ENCODE results near the gene METAP1D.
A peak's percentile ranks its signal among the peaks of the same experiment; 100 is the strongest.
"Not testable (repeated sequence)": the region's sequence is repeated elsewhere in the genome, so short reads cannot be mapped to it uniquely, and the experiment has no call there.

The METAP1D gene

GRCh38 chr2:172048508-172049503 is 49.1 kb downstream of the METAP1D start:
- ATAC-seq (no peak), DNase-seq (no peak)

- no peak for ATAC-seq
- DNase-seq: no peak
Observed at GRCh38 chr2:172049567-172050120, 49.9 kb downstream of the METAP1D start.

- DNase-seq: no peak
- no peak for ATAC-seq
Observed at GRCh38 chr2:172050479-172051125, 50.8 kb downstream of the METAP1D start.

- DNase-seq (no peak), ATAC-seq (peak; percentile 32)
Observed at GRCh38 chr2:172052000-172052983, 52.5 kb downstream of the METAP1D start.

GRCh38 chr2:172053486-172053885 is 53.7 kb downstream of the METAP1D start:
- DNase-seq (no peak), ATAC-seq (no peak)

GRCh38 chr2:172056293-172056692 is 56.5 kb downstream of the METAP1D start:
- no peak for ATAC-seq
- no peak for DNase-seq

- ATAC-seq (no peak), DNase-seq (no peak)
Observed at GRCh38 chr2:172058660-172059059, 58.9 kb downstream of the METAP1D start.

- ATAC-seq, DNase-seq: not testable (repeated sequence)
Observed at GRCh38 chr2:172060118-172060517, 60.4 kb downstream of the METAP1D start.

- no peak for DNase-seq
- ATAC-seq: no peak
Observed at GRCh38 chr2:172062402-172063004, 62.8 kb downstream of the METAP1D start.

GRCh38 chr2:172063446-172063845 is 63.7 kb downstream of the METAP1D start:
- DNase-seq (no peak), ATAC-seq (no peak)

- DNase-seq: no peak
Observed at GRCh38 chr2:172065111-172065510, 65.4 kb downstream of the METAP1D start.

GRCh38 chr2:172066394-172066886 is 66.7 kb downstream of the METAP1D start:
- DNase-seq (no peak), ATAC-seq (no peak)

More at GRCh38 chr2:172065111-172065510, 65.4 kb downstream of the METAP1D start:
- ATAC-seq: no peak

GRCh38 chr2:172067905-172068304 is 68.2 kb downstream of the METAP1D start:
- not testable (repeated sequence) for DNase-seq, ATAC-seq

GRCh38 chr2:172070936-172071335 is 71.2 kb downstream of the METAP1D start:
- no peak for DNase-seq
- ATAC-seq: no peak

GRCh38 chr2:172072303-172072702 is 72.5 kb downstream of the METAP1D start:
- no peak for ATAC-seq

GRCh38 chr2:172072706-172073105 is 73.0 kb downstream of the METAP1D start:
- DNase-seq (no peak), ATAC-seq (no peak)

More at GRCh38 chr2:172072303-172072702, 72.5 kb downstream of the METAP1D start:
- DNase-seq: no peak

- DNase-seq: no peak
- ATAC-seq: no peak
Observed at GRCh38 chr2:172073518-172073917, 73.8 kb downstream of the METAP1D start.

- no peak for ATAC-seq
- DNase-seq: no peak
Observed at GRCh38 chr2:172074254-172074653, 74.5 kb downstream of the METAP1D start.

- no peak for DNase-seq
- ATAC-seq: no peak
Observed at GRCh38 chr2:172079416-172079815, 79.7 kb downstream of the METAP1D start.

- no peak for DNase-seq
- ATAC-seq: no peak
Observed at GRCh38 chr2:172079838-172080640, 80.3 kb downstream of the METAP1D start.
